Activated CD8-positive, alpha-beta T cell treated with anti-CD3 and anti-CD28 coated beads for 36 hours (primary cell): ENCODE results near the gene SIGLEC12. TPM values are rescaled to one million over a fixed set of nuclear protein-coding genes. Genes with fewer than 3 reads are reported as not detected.

Experiments used
- ATAC-seq: fragments of 200-7000 bp; cut with Tn5 transposase; one replicate; pipeline ENCODE4 v1.10.0; 2021; ENCODE audit warnings: mild to moderate bottlenecking, moderate library complexity
- CTCF ChIA-PET: fragments of 350-600 bp; sonication (Branson Sonifier 250); formaldehyde crosslinking; loops from one replicate; lab custom pipeline; 2021; ENCODE audit warnings: antibody characterized with exemption; lab: Charles Lee
- POLR2A ChIA-PET: fragments of 350-600 bp; sonication (Branson Sonifier 250); formaldehyde crosslinking; loops from one replicate; lab custom pipeline; 2021; ENCODE audit warnings: antibody characterized with exemption; lab: Charles Lee
- DNase-seq: peaks from one replicate; pipeline ENCODE4 v3.0.0-alpha.2; 2020
- H3K27ac Mint-ChIP-seq: one replicate; pipeline ENCODE4 v1.8.0; 2021; ENCODE audit warnings: mild to moderate bottlenecking, mixed read lengths
- H3K27me3 Mint-ChIP-seq: one replicate; pipeline ENCODE4 v1.8.0; 2021; ENCODE audit warnings: mixed read lengths
- H3K36me3 Mint-ChIP-seq: one replicate; pipeline ENCODE4 v1.8.0; 2021; ENCODE audit warnings: low read depth, mixed read lengths
- H3K4me1 Mint-ChIP-seq: one replicate; pipeline ENCODE4 v1.8.0; 2021; ENCODE audit warnings: low read depth, mixed read lengths
- H3K4me3 Mint-ChIP-seq: one replicate; pipeline ENCODE4 v1.8.0; 2021; ENCODE audit warnings: mild to moderate bottlenecking, moderate library complexity, mixed read lengths
- H3K9me3 Mint-ChIP-seq: one replicate; pipeline ENCODE4 v1.8.0; 2021; ENCODE audit warnings: mixed read lengths
- intact Hi-C: fragments of 100-400 bp; cut with micrococcal nuclease; formaldehyde crosslinking; loops from one replicate; pipeline ENCODE4 v1.10.0; 2022
- total RNA-seq, 2 experiments: library from RNA; stranded (reverse); gene quantifications; one replicate each; pipeline ENCODE4 v1.2.3, GENCODE V29; 2021
- TF ChIP-seq, protein P1 (sequence below): fragments of 200-600 bp; IDR thresholded peaks from one replicate; pipeline ENCODE4 v1.8.0; 2022; ENCODE audit warnings: antibody characterized with exemption, mild to moderate bottlenecking

The SIGLEC12 gene
- total RNA-seq, 2 experiments from 2014 or later = 0.34 to 0.43 TPM

DNA sequence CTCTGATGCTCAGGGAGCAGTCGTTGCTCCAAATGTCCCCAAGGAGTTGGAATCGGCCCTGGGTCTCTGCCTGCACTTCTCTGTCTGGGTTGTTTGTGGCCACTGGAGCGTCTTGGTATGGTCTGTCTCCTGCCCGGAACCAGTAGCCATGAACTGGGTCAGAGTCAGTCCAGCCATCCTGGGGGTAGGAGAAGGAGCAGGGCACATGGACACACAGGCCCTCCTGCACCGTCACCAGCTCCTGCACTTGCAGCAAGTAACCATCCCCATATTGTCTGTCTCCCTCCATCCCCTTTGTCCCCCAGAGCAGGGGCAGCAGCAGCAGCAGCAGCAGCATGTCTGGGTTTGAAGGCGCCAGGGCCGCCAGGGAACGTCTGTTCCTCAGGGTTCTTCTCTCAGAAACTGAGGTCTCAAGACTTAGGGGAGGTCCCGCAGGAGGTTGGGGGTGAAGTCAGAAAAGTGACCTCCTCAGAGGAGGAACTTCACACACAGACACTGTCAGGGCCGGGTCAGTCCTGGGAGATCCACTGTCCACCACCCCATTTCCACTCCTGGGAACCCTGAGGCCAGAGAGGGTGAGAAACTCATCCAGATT is 43.5 kb downstream of the SIGLEC12 start, which contains the start of gene SIGLEC8:
Gene SIGLEC8 (minus strand): TSS at position 404 of the 595 bp plus-strand sequence. CDS start 67 bp downstream, at position 337.
- ChIA-PET CTCF (interaction anchor here (0.8 to 0.9 kb wide), 2 partner anchors 15 kb away, joined by 3 read pairs; no protein-coding TSS in a partner anchor), POLR2A (no interaction called here)
- DNase-seq (no peak), ATAC-seq (no peak)
- TF ChIP-seq, protein P1, sequence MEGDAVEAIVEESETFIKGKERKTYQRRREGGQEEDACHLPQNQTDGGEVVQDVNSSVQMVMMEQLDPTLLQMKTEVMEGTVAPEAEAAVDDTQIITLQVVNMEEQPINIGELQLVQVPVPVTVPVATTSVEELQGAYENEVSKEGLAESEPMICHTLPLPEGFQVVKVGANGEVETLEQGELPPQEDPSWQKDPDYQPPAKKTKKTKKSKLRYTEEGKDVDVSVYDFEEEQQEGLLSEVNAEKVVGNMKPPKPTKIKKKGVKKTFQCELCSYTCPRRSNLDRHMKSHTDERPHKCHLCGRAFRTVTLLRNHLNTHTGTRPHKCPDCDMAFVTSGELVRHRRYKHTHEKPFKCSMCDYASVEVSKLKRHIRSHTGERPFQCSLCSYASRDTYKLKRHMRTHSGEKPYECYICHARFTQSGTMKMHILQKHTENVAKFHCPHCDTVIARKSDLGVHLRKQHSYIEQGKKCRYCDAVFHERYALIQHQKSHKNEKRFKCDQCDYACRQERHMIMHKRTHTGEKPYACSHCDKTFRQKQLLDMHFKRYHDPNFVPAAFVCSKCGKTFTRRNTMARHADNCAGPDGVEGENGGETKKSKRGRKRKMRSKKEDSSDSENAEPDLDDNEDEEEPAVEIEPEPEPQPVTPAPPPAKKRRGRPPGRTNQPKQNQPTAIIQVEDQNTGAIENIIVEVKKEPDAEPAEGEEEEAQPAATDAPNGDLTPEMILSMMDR = no peak
- H3K4me1 Mint-ChIP-seq = peaks cover 8% of the 10 kb centered on the region
- H3K4me3 Mint-ChIP-seq = no peak within 1 kb of the TSS
- H3K27ac Mint-ChIP-seq = no peak within 1 kb of the TSS
- H3K36me3 Mint-ChIP-seq = no peaks in the 10 kb centered on the region
- peaks cover 32% of the 10 kb centered on the region for H3K27me3 Mint-ChIP-seq
- intact Hi-C loops = no loop called here
- no peaks in the 10 kb centered on the region for H3K9me3 Mint-ChIP-seq

DNA sequence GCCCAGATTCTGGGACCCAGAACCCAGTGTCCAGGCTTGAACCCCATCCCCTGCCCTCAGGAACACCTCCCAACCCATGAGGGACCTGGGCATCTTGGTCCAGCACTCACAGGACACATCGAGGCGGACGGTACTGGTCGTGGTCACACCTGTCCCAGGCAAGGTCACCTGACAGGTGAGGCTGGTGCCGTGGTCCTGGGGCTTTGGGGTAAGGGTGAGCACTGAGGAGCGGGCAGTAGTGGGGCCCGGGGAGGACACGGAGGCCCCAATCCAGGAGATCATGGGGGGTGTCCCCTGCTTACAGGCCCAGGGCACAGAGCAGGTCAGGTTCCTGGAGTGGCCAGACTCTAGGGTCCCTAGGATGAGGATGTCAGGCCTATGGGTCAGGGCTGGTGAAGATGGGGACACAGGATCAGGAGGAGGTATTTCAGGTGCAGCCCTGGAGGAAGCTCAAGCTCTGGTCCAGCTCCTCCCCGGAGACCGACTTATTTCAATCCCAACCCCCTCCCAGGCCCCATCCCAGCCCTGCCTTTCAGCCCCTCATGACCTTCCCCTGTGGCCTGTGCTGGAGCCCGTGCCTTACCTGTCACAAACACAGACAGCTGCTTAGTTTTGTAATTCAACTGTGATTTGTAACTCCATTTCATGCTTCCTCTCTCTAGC is 44.1 kb downstream of the SIGLEC12 start:
- Mint-ChIP-seq H3K9me3 (no peaks in the 10 kb centered on the region), H3K27ac (no peak overlapping the region), H3K4me3 (no peak overlapping the region), H3K27me3 (peaks cover 25% of the 10 kb centered on the region), H3K36me3 (no peaks in the 10 kb centered on the region), H3K4me1 (peaks cover 4% of the 10 kb centered on the region)
- intact Hi-C loops = no loop called here
- POLR2A ChIA-PET = interaction anchor here (1.0 kb wide), 1 partner anchor 200 kb away, joined by 3 read pairs; no protein-coding TSS in a partner anchor
- ATAC-seq (no peak), DNase-seq (no peak)
- TF ChIP-seq, protein P1 = no peak
- CTCF ChIA-PET = interaction anchor here (0.9 kb wide), 1 partner anchor 15 kb away, joined by 3 read pairs; no protein-coding TSS in a partner anchor

DNA sequence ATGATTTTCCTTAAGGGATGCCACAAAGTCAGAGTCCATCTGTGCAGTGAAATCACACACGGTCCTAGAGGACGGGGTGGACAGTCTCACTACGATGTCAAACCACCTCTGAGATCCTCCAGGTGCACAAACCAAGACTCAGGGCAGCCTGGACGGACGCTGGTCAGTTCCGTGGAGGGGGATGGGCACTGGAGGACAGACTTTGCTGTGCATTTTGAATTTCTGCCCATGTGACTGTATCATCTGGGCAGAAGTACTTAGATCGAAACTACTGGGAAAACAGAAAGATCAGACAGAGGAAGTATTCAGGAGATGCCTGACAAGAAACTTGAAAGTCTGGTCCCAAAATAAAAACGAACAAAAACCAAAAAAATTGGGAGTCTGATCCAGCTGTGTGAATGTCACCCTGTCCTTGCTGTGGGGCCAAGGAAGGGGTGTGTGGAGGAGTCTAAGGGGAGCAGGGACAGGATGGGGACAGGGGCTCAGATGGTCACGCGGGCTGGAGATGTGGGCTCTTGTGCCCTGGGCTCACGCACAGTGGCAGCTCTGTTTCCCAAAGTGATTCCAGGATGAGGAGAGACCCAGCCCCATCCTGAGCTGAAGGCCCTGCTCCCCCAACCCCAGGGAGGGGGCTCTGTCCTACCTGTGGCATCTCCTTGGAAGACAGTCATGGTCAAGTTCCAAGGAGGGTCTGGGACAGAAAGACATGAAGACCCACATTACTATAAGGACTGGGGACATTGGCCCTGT is 44.9 kb downstream of the SIGLEC12 start:
- POLR2A ChIA-PET = interaction anchor here (1.0 kb wide), 1 partner anchor 200 kb away, joined by 3 read pairs; no protein-coding TSS in a partner anchor
- no peak for DNase-seq
- peaks cover 3% of the 10 kb centered on the region for H3K9me3 Mint-ChIP-seq
- peaks cover 20% of the 10 kb centered on the region for H3K27me3 Mint-ChIP-seq
- TF ChIP-seq, protein P1 = no peak
- no peak overlapping the region for H3K4me3 Mint-ChIP-seq
- intact Hi-C loops = no loop called here
- H3K27ac Mint-ChIP-seq = no peak overlapping the region
- H3K36me3 Mint-ChIP-seq = peaks cover 2% of the 10 kb centered on the region
- no peak for ATAC-seq
- CTCF ChIA-PET = no interaction called here
- H3K4me1 Mint-ChIP-seq = peaks cover 4% of the 10 kb centered on the region

DNA sequence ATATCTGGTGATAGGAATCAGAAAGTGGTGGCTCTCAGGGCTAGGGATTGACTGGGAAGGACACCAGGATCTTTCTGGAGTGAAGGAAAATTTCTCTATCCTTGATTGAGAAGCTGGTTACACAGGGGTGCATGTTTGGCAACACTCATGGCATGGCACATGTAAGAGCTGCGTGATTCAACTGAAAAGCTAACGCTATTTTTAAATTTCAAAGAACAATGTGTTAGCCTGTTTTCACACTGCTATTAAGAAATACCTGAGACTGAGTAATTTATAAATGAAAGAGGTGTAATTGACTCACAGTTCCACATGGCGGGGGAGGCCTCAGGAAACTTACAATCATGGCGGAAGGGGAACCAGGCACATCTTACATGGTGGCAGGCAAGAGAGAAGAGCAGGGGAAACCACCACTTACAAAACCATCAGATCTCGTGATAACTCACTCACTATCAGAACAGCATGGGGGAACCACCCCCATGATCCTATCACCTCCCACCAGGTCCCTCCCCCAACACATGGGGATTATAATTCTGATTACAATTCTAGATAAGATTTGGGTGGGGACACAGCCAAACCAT is 50.8 kb downstream of the SIGLEC12 start:
- TF ChIP-seq, protein P1 = no peak
- Mint-ChIP-seq H3K4me3 (no peak overlapping the region), H3K27ac (peak overlapping the region; percentile 76), H3K9me3 (peaks cover 24% of the 10 kb centered on the region), H3K4me1 (peaks cover 36% of the 10 kb centered on the region), H3K36me3 (peaks cover 15% of the 10 kb centered on the region), H3K27me3 (peaks cover 2% of the 10 kb centered on the region)
- ChIA-PET CTCF (interaction anchor here (2.2 kb wide), 2 partner anchors 12 to 22 kb away, joined by 7 to 10 read pairs; no protein-coding TSS in a partner anchor), POLR2A (interaction anchor here (2.8 kb wide), 1 partner anchor 9 kb away, joined by 14 read pairs; no protein-coding TSS in a partner anchor)
- ATAC-seq (peak; percentile 27), DNase-seq (peak; percentile 71)
- intact Hi-C loops = no loop called here
